Hypothalamus (tissue), 51 donors: ENCODE data around the gene MBD2.
"Not testable (repeated sequence)": the region's sequence is repeated elsewhere in the genome, so short reads cannot be mapped to it uniquely, and the experiment has no call there.

Experiments used
- DNase-seq, 51 donors: peaks; one replicate each; lab custom pipeline; 2025; lab: John Stamatoyannopoulos, UW

Gene MBD2

GRCh38 chr18:54238173-54238936 lies 13.9 kb upstream of the MBD2 start:
- no peak for DNase-seq

GRCh38 chr18:54235871-54236270 lies 11.4 kb upstream of the MBD2 start:
- no peak for DNase-seq

DNA sequence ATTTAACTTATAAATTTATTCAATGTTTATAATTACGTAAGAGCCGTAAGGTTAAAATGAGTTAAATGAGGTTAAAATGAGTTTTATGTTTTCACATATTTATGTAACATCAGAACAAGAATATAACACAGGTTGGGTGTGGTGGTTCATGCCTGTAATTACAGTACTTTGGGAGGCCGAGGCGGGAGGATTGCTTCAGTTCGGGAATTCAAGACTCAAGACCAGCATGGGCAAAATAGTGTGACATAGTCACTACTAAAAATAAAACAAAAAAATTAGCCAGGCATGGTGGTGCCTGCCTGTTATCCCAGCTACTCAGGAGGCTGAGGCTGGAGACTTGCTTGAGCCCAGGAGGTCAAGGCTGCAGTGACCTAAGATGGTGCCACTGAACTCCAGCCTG lies 9.3 kb upstream of the MBD2 start:
- no peak for DNase-seq

DNA sequence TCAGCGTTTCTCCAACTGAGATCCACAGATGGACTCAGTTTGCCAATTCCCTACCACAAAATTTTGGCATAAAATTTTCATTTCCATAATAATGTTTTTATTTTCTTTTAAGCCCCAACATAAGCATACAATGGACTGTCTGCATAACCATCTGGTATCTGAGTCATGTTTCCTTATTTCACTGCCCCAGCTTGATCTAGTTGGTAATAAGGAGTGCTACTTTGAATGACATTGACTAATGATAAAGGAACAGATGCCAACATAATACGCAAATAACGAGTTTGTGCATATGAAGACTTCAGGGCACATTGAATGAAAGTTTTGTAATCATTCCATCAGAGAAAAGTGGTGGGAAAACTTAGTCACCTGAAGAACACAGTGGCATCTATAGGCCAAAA lies 8.8 kb upstream of the MBD2 start:
- no peak for DNase-seq

GRCh38 chr18:54232485-54233227 lies 8.2 kb upstream of the MBD2 start:
- DNase-seq = no peak

- no peak for DNase-seq
Observed at GRCh38 chr18:54229421-54230059, 5.1 kb upstream of the MBD2 start.

DNA sequence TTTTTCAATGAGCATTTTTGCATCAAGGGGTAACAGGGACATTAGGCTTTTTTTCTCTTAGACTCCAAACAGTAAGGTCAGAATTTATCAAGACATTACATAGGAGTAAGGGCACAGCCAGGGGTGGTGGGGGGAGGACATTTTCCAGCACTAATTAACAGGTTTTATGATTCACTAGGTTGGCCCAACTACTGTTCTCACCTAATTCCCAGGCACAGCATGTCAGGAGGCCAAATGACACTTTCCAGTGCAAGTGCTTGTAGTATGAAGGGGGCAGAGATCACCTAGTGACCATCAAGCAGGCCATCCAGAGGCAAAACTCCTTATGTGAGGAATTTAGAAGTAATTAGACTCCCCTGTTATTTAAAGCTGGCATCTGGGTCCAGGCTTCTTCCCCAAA lies 3.9 kb upstream of the MBD2 start:
- DNase-seq = no peak

- DNase-seq = peak in 13 of 51 donors; percentile 1 to 63 (median 22)
Observed at GRCh38 chr18:54223568-54224241, 764 bp downstream of the MBD2 start.

GRCh38 chr18:54222922-54223567 lies 1.4 kb downstream of the MBD2 start:
- peak in 2 of 51 donors; percentile 3 to 63 for DNase-seq

DNA sequence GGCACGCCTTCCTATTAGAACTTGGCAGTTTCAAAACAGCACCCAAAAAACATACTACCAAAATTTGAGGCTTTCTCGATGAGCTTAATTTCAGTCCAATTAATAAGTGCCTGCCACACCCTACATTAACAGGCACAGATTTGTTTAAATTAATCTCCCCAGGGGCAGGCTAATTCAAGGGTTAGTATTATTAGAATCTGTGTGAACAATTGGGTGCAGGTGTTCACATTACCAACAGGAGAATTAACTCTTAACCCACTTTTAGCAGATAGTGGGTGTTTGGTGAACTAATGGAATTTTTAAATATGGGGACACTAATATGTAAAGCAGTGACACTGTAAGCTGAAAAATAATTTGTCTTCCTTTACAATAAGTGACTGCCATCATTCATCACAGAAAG lies 4.1 kb downstream of the MBD2 start:
- DNase-seq = no peak

DNA sequence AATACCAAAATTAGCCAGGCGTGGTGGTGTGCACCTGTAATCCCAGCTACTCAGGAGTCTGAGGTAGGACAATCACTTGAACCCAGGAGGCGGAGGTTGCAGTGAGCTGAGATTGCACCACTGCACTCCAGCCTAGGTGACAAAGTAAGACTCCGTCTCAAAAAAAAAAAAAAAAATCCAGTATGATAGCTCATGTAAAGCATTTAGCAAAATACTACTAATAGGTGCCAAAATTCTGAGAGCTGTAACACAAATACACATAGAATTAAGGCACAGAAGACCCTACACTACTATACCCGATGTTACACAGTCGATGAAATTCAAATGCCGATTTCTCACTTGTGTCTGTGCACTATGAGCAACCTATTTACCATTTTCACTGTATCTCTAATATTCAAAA lies 5.7 kb downstream of the MBD2 start:
- not testable (repeated sequence) for DNase-seq

GRCh38 chr18:54218299-54218698 lies 6.2 kb downstream of the MBD2 start:
- DNase-seq = no peak

GRCh38 chr18:54217624-54218023 lies 6.8 kb downstream of the MBD2 start:
- DNase-seq = no peak

DNA sequence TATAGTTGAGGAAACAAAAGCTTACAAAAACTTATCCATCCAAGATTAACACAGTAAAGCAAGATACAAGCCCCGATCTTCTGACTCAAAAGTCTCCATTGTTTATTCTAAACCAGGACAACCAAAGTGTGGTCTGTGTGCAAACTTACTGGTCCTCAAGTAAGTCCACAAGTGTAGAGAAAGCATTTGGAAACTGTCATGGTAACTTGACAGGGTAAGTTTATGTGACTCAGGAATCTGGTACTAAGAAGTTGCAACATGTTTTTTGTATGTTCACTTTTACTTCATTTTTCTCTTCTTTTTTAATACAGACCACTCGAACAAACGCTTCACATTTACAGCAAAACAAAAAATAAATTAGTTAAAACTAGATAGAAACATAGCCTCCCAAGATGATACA lies 9.4 kb downstream of the MBD2 start:
- DNase-seq = no peak

DNA sequence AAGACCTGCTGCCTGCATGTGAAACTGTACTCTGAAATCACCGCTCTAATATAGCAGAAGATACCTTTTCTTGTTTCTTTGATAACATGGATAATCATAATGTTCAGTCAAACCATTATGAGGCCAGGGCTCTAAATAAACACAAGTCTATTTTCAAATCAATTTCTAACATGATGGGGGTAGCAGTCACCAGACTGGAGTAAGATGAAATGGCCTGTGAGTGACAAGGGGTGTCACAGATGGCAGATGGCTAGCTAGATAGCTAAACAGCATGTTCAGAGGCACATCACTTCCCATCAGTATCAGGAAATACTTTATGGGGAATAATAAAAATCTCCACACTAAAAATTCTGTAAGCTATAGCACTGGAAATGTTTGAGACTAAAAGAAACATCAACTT lies 14.0 kb downstream of the MBD2 start:
- no peak for DNase-seq

- DNase-seq = no peak
Observed at GRCh38 chr18:54209471-54210180, 14.8 kb downstream of the MBD2 start.

- DNase-seq = no peak
Observed at GRCh38 chr18:54206447-54206846, 18.0 kb downstream of the MBD2 start.

DNA sequence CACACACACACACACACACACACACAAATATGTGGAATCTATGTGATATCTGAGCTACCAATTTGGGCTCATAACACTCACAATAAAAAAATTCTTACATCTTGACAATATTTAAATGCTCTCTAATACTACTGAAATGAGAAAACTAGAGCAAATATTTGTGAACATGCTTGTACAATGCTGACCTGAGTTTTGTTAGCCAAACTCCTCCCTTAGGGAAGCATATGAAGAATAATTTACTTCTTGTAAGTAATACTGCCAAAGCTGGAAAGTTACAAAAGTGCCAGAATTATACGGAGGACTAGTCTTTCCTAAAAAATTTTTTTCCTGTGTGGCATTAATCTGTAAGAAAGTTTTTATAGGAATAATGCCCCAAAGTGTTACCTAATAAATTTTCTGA lies 18.5 kb downstream of the MBD2 start:
- DNase-seq = no peak

DNA sequence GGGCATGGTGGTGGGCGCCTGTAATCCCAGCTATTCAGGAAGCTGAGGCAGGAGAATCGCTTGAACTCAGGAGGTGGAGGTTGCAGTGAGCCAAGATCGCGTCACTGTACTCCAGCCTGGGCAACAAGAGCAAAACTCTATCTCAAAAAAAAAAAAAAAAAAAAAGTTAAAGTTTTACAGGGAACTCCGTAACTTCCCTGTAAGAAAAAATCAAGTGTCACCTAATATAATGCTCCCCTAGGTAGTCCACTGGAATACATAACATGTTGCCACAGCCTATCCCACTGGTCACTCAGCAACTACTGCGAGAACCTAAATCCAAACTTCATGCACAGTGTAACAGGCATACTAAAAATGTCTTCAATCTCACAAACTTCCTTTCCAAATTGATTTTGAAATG lies 19.0 kb downstream of the MBD2 start:
- DNase-seq = not testable (repeated sequence)

DNA sequence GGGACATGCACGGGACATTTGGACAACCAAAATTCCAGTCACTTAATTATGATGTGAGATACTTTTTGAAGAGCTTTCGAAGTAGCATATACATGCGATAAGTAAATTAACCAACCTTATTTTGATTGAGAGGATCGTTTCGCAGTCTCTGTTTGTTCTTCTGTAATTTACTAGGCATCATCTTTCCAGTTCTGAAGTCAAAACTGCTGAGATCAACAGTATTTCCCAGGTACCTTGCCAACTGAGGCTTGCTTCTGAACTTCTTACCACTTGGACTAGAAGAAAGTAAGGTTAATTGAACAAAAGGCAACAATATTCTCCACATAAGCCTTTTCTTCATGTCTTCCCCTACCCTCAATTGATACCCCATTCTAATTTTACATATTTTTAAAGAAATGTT lies 19.6 kb downstream of the MBD2 start:
- no peak for DNase-seq
